NOMO-1 treated with dmso at 0.1 percent for 144 hours (cell line): ENCODE measurements around the gene NUDC.
"Not testable (repeated sequence)": the region's sequence is repeated elsewhere in the genome, so short reads cannot be mapped to it uniquely, and the experiment has no call there.

Experiments used
- DNase-seq: peaks from one replicate; lab custom pipeline; 2025; ENCODE audit not compliant: unreplicated experiment; lab: John Stamatoyannopoulos, UW

Gene NUDC

DNA sequence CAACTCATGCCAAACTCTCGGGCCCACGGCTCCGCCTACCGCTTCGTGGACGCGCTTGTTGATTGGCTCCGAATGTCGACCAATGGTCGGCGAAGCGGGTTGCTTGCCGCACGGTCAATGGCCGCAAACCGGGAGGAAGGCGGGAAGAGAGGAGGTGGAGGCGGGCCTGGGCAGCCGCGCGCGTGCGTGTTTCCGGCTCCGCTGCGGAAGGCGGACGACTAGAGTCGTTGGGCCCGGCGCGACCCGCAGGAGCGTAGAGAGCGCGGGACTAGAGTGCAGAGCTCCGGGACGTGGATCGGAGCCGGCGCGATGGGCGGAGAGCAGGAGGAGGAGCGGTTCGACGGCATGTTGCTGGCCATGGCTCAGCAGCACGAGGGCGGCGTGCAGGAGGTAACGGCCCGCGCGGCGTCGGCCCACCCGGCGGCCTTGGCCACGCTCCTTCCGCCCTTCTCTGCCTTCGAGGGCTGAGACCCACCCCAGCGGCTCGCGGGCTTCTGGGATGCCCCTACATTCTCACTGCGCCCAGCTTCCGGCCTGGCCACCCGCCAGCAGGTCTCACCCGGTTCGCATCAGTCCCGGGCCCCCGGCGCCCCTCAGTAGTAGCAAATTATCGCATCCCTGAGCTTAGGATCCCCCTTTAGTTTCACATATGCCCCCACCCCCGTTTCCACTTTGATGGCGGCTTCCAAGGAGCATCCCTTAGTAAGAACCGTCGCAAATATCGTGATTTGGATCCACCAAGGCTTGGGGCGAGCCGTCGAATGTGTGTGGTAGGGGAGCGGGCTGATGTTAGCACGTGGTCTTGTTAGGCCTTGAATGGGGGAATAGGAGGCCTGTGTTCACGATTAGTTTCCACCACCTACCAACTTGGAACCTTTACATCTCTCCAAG is at the start of gene NUDC:
TSS of gene NUDC (plus strand) at position 204 of the 891 bp plus-strand sequence. CDS start at position 310, 106 bp downstream.
- peak; percentile 96 for DNase-seq

DNA sequence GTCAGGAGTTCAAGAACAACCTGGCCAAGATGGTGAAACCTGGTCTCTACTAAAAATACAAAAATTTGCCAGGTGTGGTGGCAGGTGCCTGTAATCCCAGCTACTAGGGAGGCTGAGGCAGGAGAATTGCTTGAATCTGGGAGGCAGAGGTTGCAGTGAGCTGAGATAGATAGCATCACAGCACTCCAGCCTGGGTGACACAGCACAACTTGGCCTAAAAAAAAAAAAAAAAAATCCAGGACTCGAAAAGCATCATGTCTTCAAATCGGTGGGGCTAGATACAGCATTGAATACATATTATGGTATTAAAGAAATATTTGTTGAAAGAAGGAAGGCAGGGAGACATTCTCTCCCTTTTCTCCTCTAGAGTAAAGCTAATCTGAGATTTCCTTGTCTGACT is 48.4 kb upstream of the NUDC start:
- DNase-seq: not testable (repeated sequence)

DNA sequence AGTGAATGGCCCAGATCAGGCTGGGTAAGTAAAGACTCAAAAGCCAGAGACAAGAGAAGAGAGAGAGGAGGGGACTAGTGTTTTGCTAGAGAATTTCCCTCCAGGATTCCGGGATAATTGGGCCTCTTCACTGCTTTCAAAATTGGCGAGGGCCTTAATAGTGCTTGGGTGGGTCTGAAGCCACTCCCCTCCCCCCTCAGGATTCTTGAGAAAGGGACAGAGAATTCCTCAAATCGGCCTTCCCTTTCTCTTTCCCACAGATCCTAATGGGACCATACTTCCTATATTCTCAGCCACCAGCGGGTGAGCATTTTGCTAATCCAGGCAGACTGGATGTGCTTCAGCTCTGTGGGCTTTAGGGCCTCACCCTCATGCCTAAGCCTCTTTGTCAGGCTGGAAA is 46.6 kb upstream of the NUDC start:
- no peak for DNase-seq

DNA sequence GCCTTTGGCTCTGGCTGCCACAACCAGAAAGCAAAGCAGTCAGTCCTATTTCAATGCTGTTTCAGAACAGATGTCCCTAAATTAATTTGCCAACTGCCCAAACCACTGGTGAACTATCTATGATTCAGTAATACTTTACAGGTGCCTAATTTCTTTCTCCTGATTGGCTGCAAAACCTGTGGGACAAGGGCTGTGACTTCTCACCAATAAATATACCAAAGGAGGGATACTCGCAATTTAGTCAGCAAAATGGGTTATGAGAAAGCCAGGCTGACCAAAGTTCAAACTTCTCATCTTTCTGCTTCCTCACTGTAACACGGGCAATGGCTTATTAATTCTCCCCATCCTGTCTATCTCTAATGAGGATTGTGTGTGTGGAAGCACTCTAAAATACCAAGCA is 44.2 kb upstream of the NUDC start:
- DNase-seq: no peak

DNA sequence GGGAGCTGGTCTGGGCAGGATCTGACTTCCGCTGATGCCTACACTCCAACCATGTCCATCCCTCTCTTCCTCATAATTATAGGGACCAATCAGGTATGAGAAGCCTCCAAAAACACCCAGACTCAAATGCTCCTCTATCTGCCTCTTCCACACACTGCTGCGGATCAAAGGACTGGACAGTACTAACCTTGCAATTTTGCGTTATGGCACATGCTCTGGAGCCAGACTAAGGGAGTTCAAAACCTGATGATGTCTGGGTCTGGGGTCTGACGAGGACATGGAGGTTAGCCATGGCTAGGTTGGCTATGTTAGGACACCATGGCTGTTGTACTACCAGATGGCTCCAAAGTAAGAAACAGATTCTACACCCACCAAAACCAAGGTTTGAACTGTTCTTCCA is 41.8 kb upstream of the NUDC start:
- DNase-seq: no peak

DNA sequence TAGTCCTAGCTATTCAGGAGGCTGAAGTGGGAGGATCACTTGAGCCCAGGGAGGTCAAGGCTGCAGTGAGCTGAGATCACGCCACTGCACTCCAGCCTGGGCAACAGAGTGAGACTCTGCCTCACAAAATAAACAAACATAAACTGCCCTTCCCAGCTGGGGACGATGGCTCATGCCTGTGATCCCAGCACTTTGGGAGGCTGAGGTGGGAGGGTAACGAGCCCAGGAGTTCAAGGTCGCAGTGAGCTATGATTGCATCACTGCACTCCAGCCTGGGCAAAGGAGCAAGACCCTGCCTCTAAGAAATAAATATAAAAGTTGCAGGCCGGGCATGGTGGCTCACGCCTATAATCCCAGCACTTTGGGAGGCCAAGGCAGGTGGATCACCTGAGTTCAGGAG is 39.9 kb upstream of the NUDC start:
- DNase-seq: not testable (repeated sequence)

DNA sequence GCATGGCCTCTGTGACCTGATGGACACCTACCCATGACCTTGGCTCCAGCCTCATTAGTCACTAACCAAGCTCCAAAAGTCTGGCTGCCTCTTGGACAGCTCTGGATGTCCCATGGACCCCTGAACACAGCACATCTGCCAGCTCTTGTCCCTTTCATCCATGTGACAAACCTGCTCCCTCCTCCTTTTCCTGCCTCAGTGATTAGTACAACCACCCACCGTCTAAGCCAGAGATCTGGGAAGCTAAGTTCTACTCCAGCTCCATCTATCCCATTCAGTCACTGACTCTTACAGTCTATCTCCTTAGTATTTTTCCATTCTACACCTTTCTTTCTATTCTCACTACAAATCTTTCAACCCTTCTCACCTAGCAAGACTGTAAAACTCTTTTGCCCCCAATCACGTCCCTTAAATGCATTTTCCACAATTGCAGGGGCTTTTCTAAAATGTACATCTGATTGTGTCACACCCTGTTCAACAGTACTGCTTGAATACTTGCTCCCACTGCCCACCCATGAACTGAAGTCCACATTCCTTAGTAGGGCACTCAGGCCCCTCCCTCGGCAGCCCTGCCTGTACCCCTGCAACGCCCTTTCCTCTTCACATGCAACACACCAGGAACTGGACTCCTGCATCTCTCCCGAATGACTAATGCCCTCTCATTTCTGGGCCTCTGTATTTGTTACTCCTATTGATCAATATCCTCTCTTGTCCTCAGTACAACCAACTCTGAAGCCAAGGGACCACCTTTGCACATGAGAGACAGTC is 38.7 kb upstream of the NUDC start:
- DNase-seq: no peak

DNA sequence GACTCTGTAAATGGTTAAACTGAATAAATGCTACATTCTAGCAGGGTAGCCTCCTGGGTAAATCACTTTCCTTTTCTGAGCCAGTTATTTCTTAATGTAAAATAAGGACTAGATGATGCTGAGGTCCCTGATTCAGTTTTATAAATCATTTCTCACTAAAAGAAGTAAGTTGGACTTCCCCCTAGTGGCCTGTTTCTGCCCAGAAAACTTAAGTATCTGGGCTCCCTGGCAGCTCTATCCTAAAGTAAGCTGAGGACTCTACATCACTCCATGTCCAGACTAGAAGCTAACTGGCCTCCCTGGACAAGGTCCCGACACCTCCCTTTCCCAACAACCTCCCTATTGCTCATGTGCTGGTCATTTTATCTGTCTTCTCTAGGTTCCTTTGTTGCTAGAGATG is 34.4 kb upstream of the NUDC start:
- no peak for DNase-seq

DNA sequence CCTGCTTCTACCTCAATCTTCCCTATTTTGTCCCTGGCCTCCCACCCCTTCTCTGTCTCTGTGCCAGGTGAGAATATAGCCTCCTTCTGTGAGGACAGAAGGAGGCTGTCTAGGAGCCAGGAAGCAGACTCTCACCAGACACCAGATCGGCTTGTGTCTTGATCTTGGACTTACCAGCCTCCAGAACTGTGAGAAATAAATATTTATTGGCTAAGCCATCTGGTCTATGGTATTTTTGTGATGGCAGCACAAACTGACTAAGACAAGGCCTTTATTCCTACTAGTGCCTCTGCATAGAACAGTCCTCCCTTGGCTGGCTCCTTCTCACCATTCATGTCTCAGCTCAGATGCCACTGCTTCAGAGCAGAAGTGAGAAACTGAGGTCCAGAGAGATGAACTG is 33.3 kb upstream of the NUDC start:
- no peak for DNase-seq

DNA sequence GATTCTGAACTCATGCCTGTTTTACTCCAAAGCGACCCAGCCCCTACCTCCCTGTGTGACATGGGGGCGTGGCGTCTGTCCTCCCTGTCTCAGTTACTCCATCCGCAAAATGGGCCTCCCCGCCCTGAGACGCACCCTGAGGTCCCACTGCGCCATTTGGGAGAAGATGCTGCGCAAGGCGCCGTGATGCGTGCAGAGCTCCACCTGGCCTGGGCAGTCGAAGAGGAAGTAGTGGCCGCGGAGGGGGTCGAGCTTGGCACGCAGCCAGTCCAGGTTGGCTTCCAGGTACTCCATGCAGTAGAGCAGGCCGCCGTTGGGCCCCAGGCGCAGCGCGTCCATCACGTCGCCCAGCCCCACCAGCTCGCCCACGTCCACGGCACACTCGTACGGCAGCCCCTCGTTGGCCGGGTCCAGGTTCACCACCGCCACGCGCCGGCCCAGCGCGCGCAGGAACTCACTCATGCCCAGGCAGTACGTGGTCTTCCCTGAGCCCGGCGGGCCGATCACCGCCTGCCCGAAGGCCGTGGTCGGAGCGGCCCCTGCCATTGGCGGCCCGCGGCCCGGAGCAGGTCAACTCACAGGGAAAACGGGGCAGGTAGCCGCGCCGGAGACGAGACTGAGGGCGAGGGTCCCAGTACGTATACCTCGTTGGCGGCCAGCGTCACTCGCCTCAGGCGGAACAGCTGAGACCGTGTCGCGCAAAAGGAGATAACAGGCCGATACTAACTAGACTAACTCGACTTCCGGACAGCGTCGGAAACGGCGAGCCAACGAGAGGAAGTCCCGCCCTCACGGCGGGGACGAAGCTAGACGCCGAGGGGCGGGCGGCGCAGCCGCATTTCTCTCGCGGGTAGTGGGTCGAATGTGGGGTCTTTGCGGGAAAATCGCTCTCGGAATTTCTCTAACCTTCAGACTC is 31.7 kb upstream of the NUDC start, which contains the start of gene GPN2:
TSS of gene GPN2 (minus strand) at position 733 of the 916 bp plus-strand sequence. CDS start at position 546, 187 bp downstream.
- DNase-seq: peak; percentile 70

DNA sequence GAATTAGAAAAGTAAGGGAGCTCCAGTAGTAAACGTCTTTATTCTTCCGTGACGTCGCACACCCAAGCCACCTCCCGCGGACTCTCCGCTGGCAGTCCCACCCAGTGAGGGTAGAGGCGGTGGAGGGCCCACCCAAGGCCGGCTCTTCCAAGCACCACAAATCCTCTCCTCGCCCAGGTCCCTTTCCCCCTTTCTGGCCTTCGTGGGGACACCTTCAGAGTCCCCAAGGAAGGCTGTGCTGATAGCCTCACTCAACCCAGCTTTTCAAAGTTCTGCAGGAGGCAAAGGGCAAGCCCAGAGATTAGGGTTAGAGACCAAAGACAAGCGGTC is 31.1 kb upstream of the NUDC start:
- DNase-seq: no peak

DNA sequence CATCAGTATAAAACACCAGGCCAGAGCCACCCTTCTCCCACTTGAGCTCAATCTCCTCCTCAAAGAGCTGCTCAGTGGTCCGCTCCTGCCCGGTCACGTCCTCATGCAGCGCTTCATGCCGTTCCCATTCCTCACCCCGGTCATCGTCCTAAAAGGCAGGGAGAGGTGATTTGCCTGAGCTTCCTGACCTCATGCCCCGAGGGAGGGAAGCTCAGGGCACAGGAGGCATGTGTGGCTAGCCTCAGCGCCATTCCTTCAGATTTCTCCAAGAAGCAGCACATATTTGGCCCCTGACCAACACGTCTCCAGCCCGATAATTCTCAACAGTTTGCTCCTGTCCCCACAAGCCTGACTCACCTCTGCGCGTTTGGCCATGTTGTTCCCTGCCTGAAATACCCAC is 27.3 kb upstream of the NUDC start:
- DNase-seq: no peak

DNA sequence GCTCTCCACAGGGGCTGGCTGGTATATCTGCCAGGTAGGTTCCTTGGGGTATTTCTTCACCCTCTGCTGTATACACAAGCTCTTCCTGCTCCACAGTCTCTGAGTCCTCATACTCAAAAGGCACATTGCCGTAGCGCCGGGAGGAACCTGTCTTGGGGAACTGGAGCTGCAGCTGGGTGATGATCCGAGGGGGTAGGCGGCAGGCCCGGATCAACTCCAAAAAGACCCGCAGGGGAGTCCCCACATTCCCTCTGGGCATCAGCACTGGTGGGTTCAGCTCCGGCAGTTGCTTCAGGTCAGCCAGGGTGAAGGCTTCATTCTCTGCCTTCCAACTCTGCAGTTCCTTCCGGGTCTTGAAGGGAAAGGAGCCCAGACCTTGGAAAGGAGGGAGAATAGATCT is 24.2 kb upstream of the NUDC start:
- no peak for DNase-seq

DNA sequence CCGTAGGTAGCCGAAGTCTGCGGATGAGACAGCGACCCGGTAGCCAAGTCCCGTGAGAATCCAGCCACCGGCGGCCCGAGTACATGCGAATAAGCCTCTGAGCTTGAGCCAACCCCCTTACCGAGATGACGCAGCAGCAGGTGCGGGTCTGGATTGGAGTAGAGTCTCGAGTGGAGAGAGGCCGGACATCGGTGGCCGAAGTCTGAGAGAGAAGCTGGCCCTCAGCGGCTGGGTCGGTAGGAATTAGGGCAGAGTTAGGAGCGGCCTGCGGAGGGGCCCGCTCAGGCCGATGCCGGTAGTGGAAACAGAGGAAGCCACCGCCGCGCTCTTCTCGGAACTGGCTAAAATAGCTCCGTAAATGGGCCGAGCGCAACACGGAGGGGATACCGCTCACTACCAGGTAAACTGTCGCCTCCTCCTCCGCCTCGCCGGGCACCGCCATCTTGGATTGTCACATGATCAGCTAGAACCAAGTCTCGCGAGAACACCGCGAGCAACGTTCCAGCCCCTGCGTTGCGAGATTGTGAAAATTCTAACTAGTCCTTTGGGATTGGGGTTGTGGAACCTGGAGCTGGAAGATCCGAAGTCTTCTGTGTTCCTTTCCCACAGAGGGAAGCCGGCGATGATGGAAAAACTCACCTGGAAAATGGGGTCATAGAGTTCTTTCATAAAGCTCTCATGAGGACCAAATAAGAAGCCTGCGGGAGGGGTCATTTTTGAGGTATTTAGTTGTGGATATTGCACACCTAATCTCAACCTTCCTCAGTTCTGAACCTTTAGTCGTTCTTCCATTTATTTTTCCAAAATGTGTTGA is 21.3 kb upstream of the NUDC start, which contains the start of gene GPATCH3:
TSS of gene GPATCH3 (minus strand) at position 467 of the 814 bp plus-strand sequence. CDS start at position 442, 25 bp downstream.
- DNase-seq: peak; percentile 56

DNA sequence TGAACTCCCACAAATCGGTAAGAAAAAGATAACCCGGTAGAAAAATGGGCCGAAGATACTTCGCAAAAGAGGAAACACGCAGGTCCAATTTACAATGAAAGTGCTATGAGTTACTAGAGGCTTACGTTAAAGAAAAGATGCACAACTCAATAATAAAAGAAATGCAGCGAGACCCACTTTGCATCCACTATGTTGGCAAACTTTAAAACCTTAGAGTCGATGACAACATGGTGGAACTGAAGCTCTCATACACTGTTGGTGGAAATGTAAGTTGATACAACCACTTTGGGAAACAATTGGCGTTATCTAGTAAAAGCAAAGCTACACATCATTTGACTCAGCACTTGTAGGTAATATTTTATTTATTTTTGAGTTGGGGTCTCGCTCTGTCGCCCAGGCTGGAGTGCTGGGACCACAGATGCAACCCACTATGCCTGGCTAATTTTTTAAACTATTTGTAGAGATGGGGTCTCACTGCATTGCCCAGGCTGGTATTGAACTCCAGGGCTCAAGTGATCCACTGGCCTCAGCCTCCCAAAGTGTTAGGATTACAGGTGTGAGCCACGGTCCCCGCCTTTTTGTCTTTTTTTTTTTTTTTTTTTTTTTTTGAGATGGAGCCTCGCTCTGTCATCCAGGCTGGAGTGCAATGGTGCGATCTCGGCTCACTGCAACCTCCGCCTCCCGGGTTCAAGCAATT is 20.6 kb upstream of the NUDC start:
- DNase-seq: no peak

DNA sequence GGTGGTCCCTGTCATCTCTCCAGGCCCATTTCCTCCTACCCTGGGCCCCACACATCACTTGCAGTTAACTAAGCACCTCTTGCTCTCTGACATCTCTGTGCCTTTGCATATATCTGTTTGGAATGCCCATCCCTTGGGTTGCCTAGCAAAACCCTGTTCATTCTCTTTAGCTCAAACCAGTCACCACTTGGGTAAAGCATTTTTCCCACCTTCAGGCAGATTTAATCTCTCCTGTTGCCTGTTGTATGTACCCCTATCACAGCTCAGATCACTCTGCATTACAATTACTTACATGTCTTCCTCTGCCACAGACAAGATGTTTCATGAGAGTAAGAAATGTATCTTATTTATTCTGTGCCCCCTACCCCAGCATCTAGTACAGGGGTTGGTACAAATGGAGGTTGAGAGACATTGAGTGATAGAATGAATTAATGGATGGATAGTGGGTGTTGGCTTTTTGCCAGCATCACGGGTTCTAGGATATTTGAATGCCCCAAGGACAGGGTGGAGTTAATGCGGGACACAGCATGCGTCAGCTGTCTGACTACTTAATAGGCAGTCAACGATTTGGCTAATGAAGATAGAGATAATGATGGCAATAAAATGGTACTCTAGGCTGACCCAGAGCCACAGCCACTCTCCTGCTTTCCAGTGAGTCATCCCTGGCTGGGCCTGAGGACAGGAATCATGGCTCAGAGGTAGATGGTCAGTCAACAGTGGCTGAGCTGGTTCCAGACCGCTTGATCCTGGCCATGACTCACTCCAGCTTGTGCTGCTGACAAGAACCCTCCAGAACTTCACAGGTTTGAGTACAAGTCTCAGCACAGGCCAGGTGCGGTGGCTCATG is 14.2 kb upstream of the NUDC start:
- DNase-seq: no peak

DNA sequence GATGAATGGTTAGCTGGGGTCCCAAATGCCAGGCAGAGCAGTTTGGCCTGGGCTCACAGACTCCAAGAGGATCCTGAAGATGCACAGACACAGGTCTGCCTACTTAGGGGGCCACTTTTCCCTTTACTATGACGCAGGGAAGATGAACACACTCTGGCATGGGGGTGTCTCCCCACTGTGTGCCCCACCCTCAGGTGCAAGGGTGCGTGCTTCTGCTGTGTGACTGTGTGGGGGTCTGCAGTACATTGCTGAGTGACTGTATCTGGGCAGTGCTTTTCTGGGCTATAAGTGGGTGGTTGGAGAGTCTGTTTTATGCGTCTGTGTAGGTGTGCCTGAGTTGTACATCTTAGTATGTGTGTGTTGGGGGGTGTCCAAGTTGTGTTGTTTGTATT is 11.6 kb upstream of the NUDC start:
- DNase-seq: no peak

DNA sequence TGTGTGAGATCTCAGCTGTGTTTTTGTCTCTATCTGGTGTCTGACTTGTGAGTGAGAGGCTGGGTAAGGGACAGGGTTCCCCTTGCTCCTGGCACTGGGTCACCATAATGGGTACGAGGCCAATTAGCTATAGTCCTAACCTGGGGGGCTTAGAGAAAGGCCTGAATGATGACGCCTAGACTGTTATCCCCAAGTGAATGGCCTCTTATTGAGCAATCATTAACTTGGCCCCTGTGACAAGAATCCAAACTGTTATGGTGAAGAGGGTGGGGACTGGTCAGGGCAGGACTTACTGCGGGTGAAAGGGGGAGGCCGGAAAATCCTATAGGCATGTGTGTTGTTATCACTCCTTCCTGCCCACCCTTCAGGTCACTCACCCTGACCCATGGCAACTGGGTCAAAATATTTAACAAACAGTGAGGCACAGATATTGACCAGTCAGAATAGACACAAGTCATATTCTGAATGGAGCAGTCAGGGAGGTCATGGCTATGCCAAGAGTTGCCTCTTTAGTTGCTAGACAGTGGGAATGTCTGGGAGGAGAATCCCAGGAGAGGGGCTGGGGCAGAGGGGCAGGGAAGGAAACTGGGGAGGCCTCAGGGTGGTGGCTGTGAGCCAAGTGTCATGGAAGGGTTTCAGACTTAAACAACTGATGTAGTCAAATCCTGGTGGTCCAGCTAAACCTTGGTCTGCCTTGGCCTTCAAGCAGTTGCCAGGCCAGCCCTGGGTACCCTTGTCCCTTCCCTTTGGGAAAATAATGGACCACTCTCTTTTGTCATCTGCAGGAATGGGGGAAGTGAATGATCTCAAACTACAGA is 11.0 kb upstream of the NUDC start:
- no peak for DNase-seq
